Parathyroid adenoma (tissue), 2 donors: Measurements from ENCODE around the gene RFT1.

ENCODE experiments used
- H2AFZ ChIP-seq: fragments of 300-600 bp; sonication (generic); one replicate; pipeline ENCODE4 v1.7.0; 2017; ENCODE audit warnings: antibody characterized with exemption, mild to moderate bottlenecking
- H3K27ac ChIP-seq: fragments of 300-600 bp; sonication (generic); one replicate; pipeline ENCODE4 v1.7.0; 2017
- H3K27me3 ChIP-seq: fragments of 300-600 bp; sonication (generic); one replicate; pipeline ENCODE4 v1.7.0; 2017; ENCODE audit warnings: low read length; ENCODE audit not compliant: control insufficient read depth, insufficient read depth
- H3K36me3 ChIP-seq: fragments of 300-600 bp; sonication (generic); one replicate; pipeline ENCODE4 v1.7.0; 2017; ENCODE audit warnings: low read length; ENCODE audit not compliant: control insufficient read depth, insufficient read depth
- H3K4me1 ChIP-seq: fragments of 300-600 bp; sonication (generic); one replicate; pipeline ENCODE4 v1.7.0; 2017; ENCODE audit warnings: control low read depth
- H3K4me2 ChIP-seq: fragments of 300-600 bp; sonication (generic); one replicate; pipeline ENCODE4 v1.7.0; 2017; ENCODE audit warnings: low read length
- H3K4me3 ChIP-seq: fragments of 300-600 bp; sonication (generic); one replicate; pipeline ENCODE4 v1.7.0; 2017; ENCODE audit warnings: low read depth, low read length
- H3K79me2 ChIP-seq: fragments of 300-600 bp; sonication (generic); one replicate; pipeline ENCODE4 v1.7.0; 2017; ENCODE audit warnings: control low read depth
- H3K9ac ChIP-seq: fragments of 300-600 bp; sonication (generic); one replicate; pipeline ENCODE4 v1.7.0; 2017; ENCODE audit warnings: mild to moderate bottlenecking
- H3K9me3 ChIP-seq: fragments of 300-600 bp; sonication (generic); one replicate; pipeline ENCODE4 v1.7.0; 2017; ENCODE audit warnings: low read length; ENCODE audit not compliant: control insufficient read depth
- TF ChIP-seq, protein P1 (sequence below): fragments of 300-600 bp; sonication (generic); IDR thresholded peaks from one replicate; pipeline ENCODE4 v1.7.0; 2017; ENCODE audit warnings: antibody characterized with exemption, mild to moderate bottlenecking
- donor health status: primary hyperparathyroidism.

The RFT1 gene

DNA sequence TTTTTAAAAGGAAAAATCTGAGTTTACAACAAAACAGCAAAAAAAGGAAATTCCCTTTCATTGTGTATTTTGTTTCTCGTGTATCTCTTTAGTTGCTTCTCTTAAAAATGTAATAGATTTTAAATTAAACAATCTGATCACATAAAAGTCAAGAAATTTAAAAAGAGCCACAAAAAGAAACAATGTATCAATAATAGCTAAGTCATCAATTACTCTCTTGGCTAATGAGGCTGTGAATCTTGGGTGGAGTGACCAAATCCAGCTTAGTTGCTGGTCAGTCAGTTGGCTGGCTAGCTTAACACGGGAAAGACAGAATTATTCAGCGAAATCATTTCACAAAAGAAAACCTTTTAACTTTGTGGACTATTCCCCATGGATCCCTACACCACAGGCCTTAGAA lies 87.6 kb downstream of the RFT1 start:
- TF ChIP-seq, protein P1, sequence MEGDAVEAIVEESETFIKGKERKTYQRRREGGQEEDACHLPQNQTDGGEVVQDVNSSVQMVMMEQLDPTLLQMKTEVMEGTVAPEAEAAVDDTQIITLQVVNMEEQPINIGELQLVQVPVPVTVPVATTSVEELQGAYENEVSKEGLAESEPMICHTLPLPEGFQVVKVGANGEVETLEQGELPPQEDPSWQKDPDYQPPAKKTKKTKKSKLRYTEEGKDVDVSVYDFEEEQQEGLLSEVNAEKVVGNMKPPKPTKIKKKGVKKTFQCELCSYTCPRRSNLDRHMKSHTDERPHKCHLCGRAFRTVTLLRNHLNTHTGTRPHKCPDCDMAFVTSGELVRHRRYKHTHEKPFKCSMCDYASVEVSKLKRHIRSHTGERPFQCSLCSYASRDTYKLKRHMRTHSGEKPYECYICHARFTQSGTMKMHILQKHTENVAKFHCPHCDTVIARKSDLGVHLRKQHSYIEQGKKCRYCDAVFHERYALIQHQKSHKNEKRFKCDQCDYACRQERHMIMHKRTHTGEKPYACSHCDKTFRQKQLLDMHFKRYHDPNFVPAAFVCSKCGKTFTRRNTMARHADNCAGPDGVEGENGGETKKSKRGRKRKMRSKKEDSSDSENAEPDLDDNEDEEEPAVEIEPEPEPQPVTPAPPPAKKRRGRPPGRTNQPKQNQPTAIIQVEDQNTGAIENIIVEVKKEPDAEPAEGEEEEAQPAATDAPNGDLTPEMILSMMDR, result no peak
- no peak overlapping the region for H3K4me3 ChIP-seq
- H3K9me3 ChIP-seq, result no peaks in the 10 kb centered on the region
- no peak overlapping the region for H3K4me2 ChIP-seq
- H3K79me2 ChIP-seq, result peaks cover 15% of the 10 kb centered on the region
- H3K4me1 ChIP-seq, result peaks cover 2% of the 10 kb centered on the region
- no peak overlapping the region for H2AFZ ChIP-seq
- H3K36me3 ChIP-seq, result no peaks in the 10 kb centered on the region
- no peaks in the 10 kb centered on the region for H3K27me3 ChIP-seq
- H3K9ac ChIP-seq, result no peak overlapping the region
- no peak overlapping the region for H3K27ac ChIP-seq

DNA sequence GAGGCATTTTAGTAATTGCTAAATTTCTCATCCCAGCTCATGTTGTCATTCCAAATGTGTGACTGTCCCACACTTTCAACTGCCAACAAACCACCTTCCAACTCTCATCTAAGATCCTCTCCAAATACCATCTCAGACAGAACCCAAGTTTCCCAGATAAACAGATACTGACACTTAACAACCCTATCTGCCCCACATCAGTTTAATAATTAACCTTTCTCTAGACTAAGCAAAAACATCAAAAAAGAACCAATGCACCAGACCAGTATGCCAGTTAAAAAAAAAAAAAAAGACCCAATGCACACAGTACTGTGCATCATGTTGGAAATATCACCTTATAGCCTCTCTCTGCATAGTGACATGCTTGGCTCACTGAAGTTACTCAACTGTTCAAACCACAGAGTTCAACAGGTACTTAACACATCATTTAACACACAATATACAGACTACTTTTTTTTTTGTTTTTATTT lies 89.8 kb downstream of the RFT1 start:
- H3K79me2 ChIP-seq, result peaks cover 15% of the 10 kb centered on the region
- no peaks in the 10 kb centered on the region for H3K27me3 ChIP-seq
- H3K4me1 ChIP-seq, result peaks cover 2% of the 10 kb centered on the region
- H3K9ac ChIP-seq, result no peak overlapping the region
- TF ChIP-seq, protein P1, result no peak
- H3K4me3 ChIP-seq, result no peak overlapping the region
- H3K4me2 ChIP-seq, result no peak overlapping the region
- no peaks in the 10 kb centered on the region for H3K36me3 ChIP-seq
- no peaks in the 10 kb centered on the region for H3K9me3 ChIP-seq
- H2AFZ ChIP-seq, result no peak overlapping the region
- H3K27ac ChIP-seq, result no peak overlapping the region

DNA sequence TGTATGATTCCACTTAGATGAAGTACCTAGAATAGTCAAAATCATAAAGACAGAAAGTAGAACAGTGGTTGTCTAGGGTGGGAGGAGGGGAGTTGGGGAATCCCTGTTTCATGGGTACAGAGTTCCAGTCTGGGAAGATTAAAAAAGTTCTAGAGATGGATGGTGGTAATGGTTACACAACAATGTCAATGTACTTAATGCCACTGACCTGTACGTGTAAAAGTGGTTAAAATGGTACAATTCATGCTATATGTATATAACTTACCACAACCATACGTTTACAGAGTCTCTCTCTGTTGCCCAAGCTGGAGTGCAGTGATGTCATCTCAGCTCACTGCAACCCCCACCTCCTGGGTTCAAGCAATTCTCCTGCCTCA lies 90.9 kb downstream of the RFT1 start:
- no peak overlapping the region for H3K27ac ChIP-seq
- H3K27me3 ChIP-seq, result no peaks in the 10 kb centered on the region
- no peak overlapping the region for H3K9ac ChIP-seq
- H3K4me2 ChIP-seq, result no peak overlapping the region
- H3K4me1 ChIP-seq, result peaks cover 2% of the 10 kb centered on the region
- no peaks in the 10 kb centered on the region for H3K9me3 ChIP-seq
- peaks cover 11% of the 10 kb centered on the region for H3K79me2 ChIP-seq
- TF ChIP-seq, protein P1, result no peak
- H2AFZ ChIP-seq, result no peak overlapping the region
- H3K4me3 ChIP-seq, result no peak overlapping the region
- no peaks in the 10 kb centered on the region for H3K36me3 ChIP-seq

DNA sequence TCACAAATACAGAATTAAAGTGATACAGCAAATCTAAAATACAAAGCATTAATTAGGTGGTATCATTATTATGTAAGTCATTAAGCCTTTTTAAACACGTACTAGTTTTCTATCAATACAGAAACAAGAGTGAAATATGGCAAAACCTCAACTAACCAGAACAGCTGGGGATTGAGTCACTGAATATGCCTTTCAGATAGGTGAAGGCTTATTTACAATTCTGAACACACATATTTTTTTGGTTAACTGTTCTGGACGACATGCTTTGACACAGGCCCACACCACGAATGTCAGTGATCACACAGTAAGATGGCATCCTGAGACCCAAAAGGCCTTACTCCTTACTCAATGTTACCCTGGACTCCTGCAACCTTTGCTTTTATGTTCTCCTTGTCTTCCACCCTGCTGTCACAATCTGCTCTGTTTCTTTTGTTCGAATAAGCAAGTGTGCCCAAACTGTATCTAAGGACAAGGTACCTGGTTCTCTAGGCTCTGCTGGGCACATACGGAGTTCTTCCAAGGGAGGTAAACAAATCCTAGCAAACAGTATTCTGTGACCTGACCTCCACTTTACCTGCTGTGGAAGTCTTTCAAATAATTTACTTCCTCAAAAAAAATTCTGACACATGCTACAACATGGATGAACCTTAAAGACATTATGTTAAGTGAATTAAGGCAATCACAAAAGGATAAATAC lies 91.4 kb downstream of the RFT1 start:
- Histone ChIP-seq H3K4me3 (no peak overlapping the region), H2AFZ (no peak overlapping the region), H3K9me3 (no peaks in the 10 kb centered on the region), H3K4me2 (no peak overlapping the region), H3K36me3 (no peaks in the 10 kb centered on the region), H3K4me1 (peaks cover 2% of the 10 kb centered on the region), H3K79me2 (peaks cover 10% of the 10 kb centered on the region), H3K27ac (no peak overlapping the region), H3K27me3 (no peaks in the 10 kb centered on the region), H3K9ac (no peak overlapping the region)
- TF ChIP-seq, protein P1, result no peak
